HG03045 (cell line): ENCODE results near the gene PTPN14.

ENCODE experiments used
- ATAC-seq: cut with Tn5 transposase; IDR thresholded peaks from one replicate; pipeline ENCODE4 v1.9.1; 2021; ENCODE audit warnings: mild to moderate bottlenecking, moderate library complexity; ENCODE audit not compliant: unreplicated experiment

PTPN14 gene

GRCh38 chr1:214319938-214320337, 231.5 kb downstream of the PTPN14 start:
- ATAC-seq = no peak

GRCh38 chr1:214318956-214319736, 232.3 kb downstream of the PTPN14 start:
- ATAC-seq = no peak

- ATAC-seq = peak; percentile 57
Measured at GRCh38 chr1:214318356-214318755, 233.0 kb downstream of the PTPN14 start.

- no peak for ATAC-seq
Measured at GRCh38 chr1:214317734-214318133, 233.7 kb downstream of the PTPN14 start.

- ATAC-seq = no peak
Measured at GRCh38 chr1:214317300-214317699, 234.1 kb downstream of the PTPN14 start.

GRCh38 chr1:214316593-214316992, 234.8 kb downstream of the PTPN14 start:
- ATAC-seq = peak; percentile 34

- no peak for ATAC-seq
Measured at GRCh38 chr1:214314178-214314843, 237.1 kb downstream of the PTPN14 start.

GRCh38 chr1:214312530-214313051, 238.8 kb downstream of the PTPN14 start:
- ATAC-seq = no peak

- ATAC-seq = no peak
Measured at GRCh38 chr1:214310777-214311690, 240.4 kb downstream of the PTPN14 start.

GRCh38 chr1:214310010-214310409, 241.4 kb downstream of the PTPN14 start:
- no peak for ATAC-seq

GRCh38 chr1:214306269-214306668, 245.1 kb downstream of the PTPN14 start:
- ATAC-seq = no peak

- ATAC-seq = no peak
Measured at GRCh38 chr1:214305164-214305751, 246.1 kb downstream of the PTPN14 start.

- no peak for ATAC-seq
Measured at GRCh38 chr1:214303141-214303930, 248.1 kb downstream of the PTPN14 start.

- no peak for ATAC-seq
Measured at GRCh38 chr1:214301526-214301925, 249.9 kb downstream of the PTPN14 start.

GRCh38 chr1:214300149-214300780, 251.1 kb downstream of the PTPN14 start:
- ATAC-seq = no peak
